ENCODE data around the gene SMIM20.

Gene SMIM20

DNA sequence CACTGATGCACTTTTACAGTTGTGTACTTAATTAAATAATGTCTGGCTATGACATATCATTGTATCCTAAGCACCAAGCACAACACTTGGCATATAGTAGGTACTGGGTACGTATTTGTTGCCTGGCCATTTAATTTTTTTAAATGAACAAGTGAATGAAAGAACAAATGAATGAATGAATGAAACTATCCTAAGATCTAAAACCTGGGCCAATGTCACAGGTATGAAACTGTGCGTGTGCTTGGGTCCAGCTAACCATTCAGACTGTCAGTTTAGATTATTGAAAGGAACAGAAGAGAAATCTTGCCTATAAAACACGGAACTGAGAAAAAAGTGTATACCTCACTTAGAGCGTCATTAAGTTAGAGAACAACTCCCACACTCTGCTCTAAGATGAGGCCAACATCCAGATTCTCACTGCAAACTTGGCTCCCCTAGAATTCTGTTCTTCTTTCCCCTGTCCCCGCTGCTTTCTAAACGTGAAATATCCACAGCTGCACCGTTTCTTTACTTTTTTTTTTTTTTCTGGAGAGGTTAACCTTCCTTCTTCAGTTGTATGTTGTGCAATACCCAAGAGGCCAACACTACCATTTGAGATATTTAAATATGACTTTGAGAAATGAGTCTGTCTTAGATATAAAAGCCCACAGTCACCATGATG, 33.9 kb upstream of the SMIM20 start:
- H3K9ac ChIP-seq (ENCODE audit: low read depth, low read length, poor library complexity, severe bottlenecking) = no peak overlapping the region
- no peaks in the 10 kb centered on the region for H3K27me3 ChIP-seq (ENCODE audit: insufficient read depth, low read length, poor library complexity, severe bottlenecking)
- no peaks in the 10 kb centered on the region for H3F3A ChIP-seq (ENCODE audit: low read depth)
- H4K20me1 ChIP-seq (ENCODE audit: insufficient read depth, low read length, poor library complexity, severe bottlenecking) = no peaks in the 10 kb centered on the region
- no peaks in the 10 kb centered on the region for H3K36me3 ChIP-seq (ENCODE audit: insufficient read depth, low read length)
- H2AFZ ChIP-seq (ENCODE audit: low read length) = no peak overlapping the region
- no peaks in the 10 kb centered on the region for H3K9me3 ChIP-seq (ENCODE audit: insufficient read depth, low read depth, low read length)
- no peak overlapping the region for H3K4me2 ChIP-seq (ENCODE audit: low read depth, low read length, poor library complexity, severe bottlenecking)
- no peaks in the 10 kb centered on the region for H3K4me1 ChIP-seq (ENCODE audit: insufficient read depth, low read length, poor library complexity, severe bottlenecking)
- no peaks in the 10 kb centered on the region for H3K79me2 ChIP-seq (ENCODE audit: insufficient read depth, low read length)
- TF ChIP-seq, protein P1, sequence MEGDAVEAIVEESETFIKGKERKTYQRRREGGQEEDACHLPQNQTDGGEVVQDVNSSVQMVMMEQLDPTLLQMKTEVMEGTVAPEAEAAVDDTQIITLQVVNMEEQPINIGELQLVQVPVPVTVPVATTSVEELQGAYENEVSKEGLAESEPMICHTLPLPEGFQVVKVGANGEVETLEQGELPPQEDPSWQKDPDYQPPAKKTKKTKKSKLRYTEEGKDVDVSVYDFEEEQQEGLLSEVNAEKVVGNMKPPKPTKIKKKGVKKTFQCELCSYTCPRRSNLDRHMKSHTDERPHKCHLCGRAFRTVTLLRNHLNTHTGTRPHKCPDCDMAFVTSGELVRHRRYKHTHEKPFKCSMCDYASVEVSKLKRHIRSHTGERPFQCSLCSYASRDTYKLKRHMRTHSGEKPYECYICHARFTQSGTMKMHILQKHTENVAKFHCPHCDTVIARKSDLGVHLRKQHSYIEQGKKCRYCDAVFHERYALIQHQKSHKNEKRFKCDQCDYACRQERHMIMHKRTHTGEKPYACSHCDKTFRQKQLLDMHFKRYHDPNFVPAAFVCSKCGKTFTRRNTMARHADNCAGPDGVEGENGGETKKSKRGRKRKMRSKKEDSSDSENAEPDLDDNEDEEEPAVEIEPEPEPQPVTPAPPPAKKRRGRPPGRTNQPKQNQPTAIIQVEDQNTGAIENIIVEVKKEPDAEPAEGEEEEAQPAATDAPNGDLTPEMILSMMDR (conservative IDR thresholded peaks at IDR 0.05; ENCODE audit: low read length) = no peak
- no peak for TF ChIP-seq EZH2phosphoT487 (IDR thresholded peaks at IDR 0.05; ENCODE audit: borderline replicate concordance)
- no peaks in the 10 kb centered on the region for H3K9me2 ChIP-seq (replicated peaks; ENCODE audit: low read depth, low read length)
- no peak overlapping the region for H3K4me3 ChIP-seq (ENCODE audit: low read length, poor library complexity, severe bottlenecking)

DNA sequence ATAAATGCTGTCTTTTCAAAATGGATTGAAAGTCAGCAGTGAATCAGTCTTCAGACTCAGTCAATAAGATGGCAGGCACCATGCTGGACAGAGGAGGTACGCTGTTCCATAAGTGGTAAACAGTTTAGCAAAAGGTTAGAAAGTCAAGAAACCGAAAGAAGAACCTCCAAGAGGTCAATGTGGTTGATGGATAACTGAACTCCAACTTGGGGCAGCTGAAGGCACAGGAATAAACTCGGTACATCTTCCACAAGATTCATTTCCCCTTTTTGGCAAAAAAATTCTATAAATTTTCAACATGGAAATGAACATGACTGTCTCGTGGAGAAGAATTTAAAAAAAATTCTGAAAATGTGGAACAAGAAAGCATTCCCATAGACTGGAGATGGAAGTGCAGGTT, 32.8 kb upstream of the SMIM20 start:
- H3F3A ChIP-seq (ENCODE audit: low read depth) = no peaks in the 10 kb centered on the region
- no peaks in the 10 kb centered on the region for H3K9me3 ChIP-seq (ENCODE audit: insufficient read depth, low read depth, low read length)
- no peaks in the 10 kb centered on the region for H3K9me2 ChIP-seq (replicated peaks; ENCODE audit: low read depth, low read length)
- H3K27me3 ChIP-seq (ENCODE audit: insufficient read depth, low read length, poor library complexity, severe bottlenecking) = no peaks in the 10 kb centered on the region
- H3K4me2 ChIP-seq (ENCODE audit: low read depth, low read length, poor library complexity, severe bottlenecking) = no peak overlapping the region
- no peak overlapping the region for H3K4me3 ChIP-seq (ENCODE audit: low read length, poor library complexity, severe bottlenecking)
- H3K79me2 ChIP-seq (ENCODE audit: insufficient read depth, low read length) = no peaks in the 10 kb centered on the region
- TF ChIP-seq, protein P1 (conservative IDR thresholded peaks at IDR 0.05; ENCODE audit: low read length) = no peak
- no peak for TF ChIP-seq EZH2phosphoT487 (IDR thresholded peaks at IDR 0.05; ENCODE audit: borderline replicate concordance)
- H4K20me1 ChIP-seq (ENCODE audit: insufficient read depth, low read length, poor library complexity, severe bottlenecking) = no peaks in the 10 kb centered on the region
- no peaks in the 10 kb centered on the region for H3K36me3 ChIP-seq (ENCODE audit: insufficient read depth, low read length)
- H3K9ac ChIP-seq (ENCODE audit: low read depth, low read length, poor library complexity, severe bottlenecking) = no peak overlapping the region
- H3K4me1 ChIP-seq (ENCODE audit: insufficient read depth, low read length, poor library complexity, severe bottlenecking) = no peaks in the 10 kb centered on the region
- no peak overlapping the region for H2AFZ ChIP-seq (ENCODE audit: low read length)

DNA sequence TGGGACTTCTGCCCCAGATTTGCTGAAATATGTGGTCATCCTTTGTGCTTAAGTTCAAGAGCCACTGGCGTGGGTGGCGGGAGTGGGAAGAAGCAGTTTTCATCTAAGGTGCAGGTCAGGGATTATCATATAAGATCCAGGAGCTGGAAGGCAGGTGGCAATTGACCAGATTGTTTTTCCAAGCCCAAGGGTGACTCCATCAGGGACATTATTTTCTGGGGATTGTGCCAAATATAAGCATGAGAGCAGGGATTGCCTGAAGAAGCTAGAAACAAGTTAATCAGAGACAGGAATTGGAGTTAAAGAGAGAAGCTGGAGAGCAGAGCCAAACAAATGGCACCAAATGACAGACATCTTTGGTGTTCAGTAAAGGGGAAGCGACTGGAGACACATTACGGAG, 31.8 kb upstream of the SMIM20 start:
- H3K27me3 ChIP-seq (ENCODE audit: insufficient read depth, low read length, poor library complexity, severe bottlenecking) = no peaks in the 10 kb centered on the region
- H3K36me3 ChIP-seq (ENCODE audit: insufficient read depth, low read length) = no peaks in the 10 kb centered on the region
- no peak overlapping the region for H2AFZ ChIP-seq (ENCODE audit: low read length)
- H4K20me1 ChIP-seq (ENCODE audit: insufficient read depth, low read length, poor library complexity, severe bottlenecking) = no peaks in the 10 kb centered on the region
- H3K4me3 ChIP-seq (ENCODE audit: low read length, poor library complexity, severe bottlenecking) = no peak overlapping the region
- H3K4me1 ChIP-seq (ENCODE audit: insufficient read depth, low read length, poor library complexity, severe bottlenecking) = no peaks in the 10 kb centered on the region
- H3F3A ChIP-seq (ENCODE audit: low read depth) = no peaks in the 10 kb centered on the region
- no peak overlapping the region for H3K4me2 ChIP-seq (ENCODE audit: low read depth, low read length, poor library complexity, severe bottlenecking)
- no peak overlapping the region for H3K9ac ChIP-seq (ENCODE audit: low read depth, low read length, poor library complexity, severe bottlenecking)
- no peaks in the 10 kb centered on the region for H3K79me2 ChIP-seq (ENCODE audit: insufficient read depth, low read length)
- no peaks in the 10 kb centered on the region for H3K9me3 ChIP-seq (ENCODE audit: insufficient read depth, low read depth, low read length)
- H3K9me2 ChIP-seq (replicated peaks; ENCODE audit: low read depth, low read length) = no peaks in the 10 kb centered on the region
- TF ChIP-seq, protein P1 (conservative IDR thresholded peaks at IDR 0.05; ENCODE audit: low read length) = no peak
- TF ChIP-seq EZH2phosphoT487 (IDR thresholded peaks at IDR 0.05; ENCODE audit: borderline replicate concordance) = no peak
